HG03039 (cell line): ENCODE measurements around the gene RBPJ.
"Not testable (repeated sequence)": the region's sequence is repeated elsewhere in the genome, so short reads cannot be mapped to it uniquely, and the experiment has no call there.

ENCODE experiments used
- ATAC-seq: cut with Tn5 transposase; IDR thresholded peaks from one replicate; pipeline ENCODE4 v1.9.1; 2021; ENCODE audit warnings: mild to moderate bottlenecking, moderate library complexity; ENCODE audit not compliant: unreplicated experiment

The RBPJ gene

DNA sequence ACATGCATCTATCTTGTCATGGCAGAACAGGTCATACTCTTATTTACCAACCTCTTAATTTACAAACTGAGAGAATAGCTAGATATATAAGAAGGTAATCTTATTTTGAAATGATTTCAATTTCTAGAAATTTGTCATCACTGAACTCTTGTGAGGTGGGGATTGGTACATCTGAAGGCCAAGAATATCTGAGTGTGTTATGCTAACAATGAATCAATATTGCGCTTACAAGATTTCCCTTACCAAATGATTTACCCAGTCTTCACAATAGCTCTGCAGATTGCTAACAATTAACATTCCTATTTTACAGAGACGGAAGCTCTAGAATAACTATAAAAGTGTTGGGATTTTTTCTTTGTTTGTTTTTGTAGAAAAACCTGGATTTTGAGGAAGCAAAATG lies 48.3 kb downstream of the RBPJ start:
- ATAC-seq, result no peak

DNA sequence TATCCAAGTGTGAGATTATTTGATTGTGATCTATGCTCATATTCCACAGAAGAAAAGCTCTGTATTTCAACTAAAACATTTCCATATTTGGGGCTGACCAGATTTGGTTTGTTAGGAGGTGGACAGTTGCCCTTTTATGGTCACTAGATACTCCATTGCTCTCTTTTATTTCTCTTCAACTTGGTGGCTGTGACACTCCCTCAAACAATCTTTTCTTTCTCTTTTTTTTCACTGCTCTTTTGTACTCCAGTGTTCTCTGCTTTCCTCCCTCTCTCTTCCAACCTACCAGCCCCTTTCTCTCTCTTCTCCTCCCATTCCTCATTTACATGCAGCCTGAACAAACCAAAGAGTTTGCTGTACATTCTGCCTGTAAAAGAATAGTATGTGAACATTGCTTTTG lies 48.8 kb downstream of the RBPJ start:
- no peak for ATAC-seq

DNA sequence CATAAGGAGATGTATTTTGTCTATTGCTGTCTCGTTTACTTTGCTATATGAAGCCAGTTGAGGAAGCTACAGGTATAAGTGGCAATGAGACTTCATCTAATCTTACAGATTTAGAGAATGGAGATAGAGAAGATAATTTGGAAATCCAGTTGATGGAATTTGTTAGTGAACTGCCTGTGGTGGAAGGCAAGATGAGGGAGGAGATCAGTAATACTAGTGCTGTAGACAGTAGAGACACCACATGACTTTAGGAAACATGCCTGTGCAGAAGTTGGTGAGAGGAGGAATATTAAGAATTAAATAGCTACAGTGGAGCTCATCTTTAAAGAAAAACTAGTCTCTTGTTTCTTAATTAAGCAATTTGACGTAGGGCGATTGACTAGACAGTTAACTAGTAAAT lies 51.3 kb downstream of the RBPJ start:
- ATAC-seq, result no peak

DNA sequence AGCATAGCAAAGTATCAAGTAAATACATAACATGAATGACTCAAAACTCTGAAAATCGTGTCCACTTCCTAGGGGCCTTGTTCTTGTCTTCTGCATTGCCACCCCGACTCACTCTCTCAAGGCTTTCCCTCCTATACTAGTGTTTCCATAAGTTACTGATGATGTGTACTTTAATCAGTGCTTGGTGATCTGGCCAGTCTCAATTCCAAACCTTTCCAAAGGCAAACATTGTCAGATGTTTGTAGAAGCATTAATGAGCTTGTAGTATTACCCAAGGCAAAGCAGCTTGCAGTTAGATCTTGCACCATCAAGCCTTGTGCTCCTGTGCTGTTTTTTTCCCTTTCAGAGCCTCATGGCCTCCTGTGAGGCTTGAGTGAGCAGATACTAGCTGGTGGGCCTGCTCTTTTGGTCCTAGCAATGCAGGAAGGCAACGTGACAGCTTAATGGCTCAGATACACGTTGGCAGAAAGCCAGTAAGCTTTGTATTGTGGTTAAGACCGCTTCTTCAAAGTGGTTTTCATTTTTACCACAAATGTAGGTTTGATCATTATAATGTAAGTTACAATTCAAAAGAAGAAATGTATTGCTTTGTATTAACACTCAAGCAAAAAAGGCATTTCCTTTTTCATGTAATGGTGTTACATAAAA lies 51.8 kb downstream of the RBPJ start:
- ATAC-seq, result no peak

DNA sequence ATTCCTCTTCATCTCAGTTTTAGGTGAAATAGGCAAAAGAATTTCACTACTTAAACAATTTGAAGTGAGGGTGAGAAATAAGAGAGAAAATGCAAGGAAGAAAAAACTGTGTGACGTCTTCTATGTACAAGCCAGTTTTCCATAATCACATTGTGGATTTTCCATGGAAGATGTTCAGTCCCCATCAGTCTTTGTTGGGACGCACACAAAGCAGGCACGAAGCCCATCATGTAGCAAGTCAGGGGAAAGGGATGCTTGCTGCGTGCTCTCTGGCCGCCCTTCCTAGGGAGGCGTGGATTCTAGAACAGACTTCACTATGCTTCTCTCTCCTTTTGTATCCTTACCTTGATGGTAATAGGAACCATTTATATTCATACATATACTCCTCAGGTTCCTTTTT lies 54.7 kb downstream of the RBPJ start:
- ATAC-seq, result no peak

DNA sequence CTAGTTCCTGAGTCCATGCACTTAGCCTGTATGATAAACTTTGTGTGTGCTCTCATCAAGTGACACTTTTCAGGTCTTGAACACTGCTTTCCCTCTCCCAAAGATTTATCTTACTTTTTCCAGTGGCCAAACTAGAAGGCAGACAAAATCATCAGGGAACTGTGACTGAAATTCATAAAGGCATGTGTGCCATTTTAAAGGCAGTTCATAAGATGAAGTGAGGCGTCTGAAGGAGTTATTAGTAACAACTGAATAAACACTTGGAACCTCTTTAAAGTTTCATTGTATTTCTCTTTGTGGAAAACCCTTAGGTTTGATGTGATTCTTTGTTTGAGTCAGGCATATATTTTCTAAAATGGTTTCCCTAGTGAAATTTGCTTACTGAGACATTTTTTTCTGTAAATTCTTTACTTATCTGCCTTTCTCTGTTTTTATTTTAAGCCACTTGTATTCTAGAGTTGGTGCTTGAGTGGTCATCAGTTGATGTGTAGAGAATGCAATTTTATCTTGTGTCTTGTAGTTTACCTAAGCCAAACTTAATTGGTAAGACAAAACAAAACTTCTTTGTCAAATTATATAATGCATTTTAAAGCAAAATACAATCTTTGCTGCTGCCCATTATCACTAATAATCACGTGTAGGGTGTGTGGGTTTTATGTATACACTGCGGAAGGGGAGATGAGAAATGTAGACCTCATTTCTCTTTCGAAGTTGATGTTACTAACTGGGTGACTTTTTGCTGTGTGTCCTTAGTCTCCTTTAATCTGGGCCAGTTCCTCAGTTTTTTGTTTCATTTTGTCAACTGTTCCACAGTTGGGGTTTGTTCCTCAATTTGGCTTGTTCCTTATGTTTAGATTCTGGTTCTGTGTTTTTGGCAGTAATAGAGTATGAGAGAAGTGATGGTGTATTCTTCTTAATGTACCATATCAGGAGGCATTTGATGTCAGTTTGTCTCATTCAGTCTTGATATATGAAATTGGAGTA lies 56.8 kb downstream of the RBPJ start:
- no peak for ATAC-seq

DNA sequence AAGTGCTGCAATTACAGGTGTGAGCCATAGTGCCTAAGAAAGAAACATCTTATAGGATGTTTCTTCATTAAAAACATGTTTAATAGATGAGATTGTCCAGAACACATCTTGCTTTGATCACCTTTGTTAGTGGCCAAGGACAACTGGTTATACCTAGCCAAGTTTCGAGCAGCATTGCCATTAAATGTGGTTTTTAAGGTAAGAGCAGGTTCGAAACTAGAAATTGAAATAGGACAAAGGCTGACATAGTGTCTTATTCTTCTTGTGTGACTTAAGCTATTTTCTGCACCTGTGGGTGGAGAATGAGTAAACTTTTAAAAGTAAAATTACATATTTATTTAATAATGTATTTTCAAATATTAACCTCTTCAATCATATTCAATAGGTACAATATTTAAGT lies 59.0 kb downstream of the RBPJ start:
- no peak for ATAC-seq

DNA sequence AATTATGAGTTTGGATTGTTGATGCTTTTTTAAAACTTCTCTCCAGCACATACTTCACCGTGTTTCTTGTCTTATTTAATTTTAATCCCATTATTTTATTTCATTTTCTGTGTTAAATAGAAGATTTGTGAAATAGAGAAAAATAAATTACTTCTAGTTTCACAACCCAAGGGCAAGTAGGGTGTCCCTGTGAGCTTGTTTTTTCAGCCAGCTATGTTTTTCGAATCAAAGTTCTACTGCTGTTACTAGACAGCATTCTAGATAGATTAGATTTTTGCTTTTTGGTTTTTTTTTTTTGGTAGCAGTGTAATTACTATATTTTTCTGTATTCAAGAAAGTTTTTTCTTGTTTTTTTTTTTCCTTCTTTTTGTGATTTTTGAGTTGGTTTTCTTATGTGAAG lies 59.9 kb downstream of the RBPJ start:
- no peak for ATAC-seq

DNA sequence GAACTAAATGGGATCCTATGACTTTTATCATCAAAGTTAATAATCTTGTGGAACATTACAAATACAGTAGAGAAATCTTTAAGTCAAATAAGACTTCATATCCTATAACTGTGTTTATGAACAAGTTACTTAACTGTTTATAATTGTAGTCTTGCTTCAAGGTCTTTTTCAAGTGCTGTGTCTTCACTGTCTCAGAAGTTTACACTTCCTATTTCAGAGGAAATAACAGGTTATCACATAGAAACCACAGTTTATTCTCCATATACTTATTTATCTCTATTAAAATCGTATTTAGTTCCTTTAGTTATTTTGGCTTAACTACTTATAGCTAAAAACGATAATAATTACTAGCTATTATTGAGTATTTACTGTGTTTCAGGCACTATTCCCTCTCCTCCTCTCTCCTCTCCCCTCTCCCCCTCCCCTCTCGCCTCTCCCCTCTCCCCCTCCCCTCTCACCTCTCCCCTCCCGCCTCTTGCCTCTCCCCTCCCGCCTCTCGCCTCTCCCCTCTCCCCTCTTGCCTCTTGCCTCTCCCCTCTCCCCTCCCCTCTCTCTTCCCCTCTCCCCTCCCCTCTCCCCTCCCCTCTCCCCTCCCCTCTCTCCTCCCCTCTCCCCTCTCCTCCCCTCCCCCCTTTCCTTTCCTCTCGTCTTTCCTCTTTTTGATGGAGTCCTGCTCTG lies 63.7 kb downstream of the RBPJ start:
- no peak for ATAC-seq

DNA sequence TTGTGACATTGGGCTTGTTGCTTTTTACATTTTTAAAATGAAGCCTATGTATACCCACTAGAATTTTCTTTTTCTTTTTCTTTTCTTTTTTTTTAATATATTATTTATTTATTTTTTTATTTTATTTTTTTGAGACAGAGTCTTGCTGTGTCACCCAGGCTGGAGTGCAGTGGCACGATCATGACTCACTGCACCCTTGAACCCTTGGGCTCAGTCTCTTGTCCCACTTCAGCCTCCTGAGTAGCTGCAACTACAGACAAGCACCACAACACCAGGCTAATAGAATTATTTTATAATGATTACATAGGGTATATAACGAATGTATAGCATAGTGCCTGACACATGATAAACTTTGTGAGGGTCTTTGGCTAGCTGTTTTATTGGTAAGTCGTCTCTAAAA lies 64.9 kb downstream of the RBPJ start:
- no peak for ATAC-seq

DNA sequence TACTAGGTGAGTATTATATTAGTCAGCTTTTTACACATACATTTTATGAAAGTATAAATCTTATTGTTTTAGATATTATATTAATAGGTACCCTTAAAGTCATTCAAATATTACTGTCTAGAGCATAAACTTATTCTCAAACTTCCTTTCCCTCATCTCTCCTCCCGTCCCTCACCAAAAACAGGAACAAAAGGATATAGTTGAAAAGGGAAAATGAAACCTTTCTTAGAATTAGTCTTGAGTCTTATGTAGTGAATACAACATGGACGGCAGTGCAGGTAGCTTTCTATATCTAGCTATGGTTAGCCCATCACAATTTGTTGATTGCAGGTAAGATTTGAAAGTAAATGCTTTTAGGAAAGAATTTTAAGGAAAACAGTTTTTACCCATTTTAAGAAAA lies 65.6 kb downstream of the RBPJ start:
- ATAC-seq, result no peak

DNA sequence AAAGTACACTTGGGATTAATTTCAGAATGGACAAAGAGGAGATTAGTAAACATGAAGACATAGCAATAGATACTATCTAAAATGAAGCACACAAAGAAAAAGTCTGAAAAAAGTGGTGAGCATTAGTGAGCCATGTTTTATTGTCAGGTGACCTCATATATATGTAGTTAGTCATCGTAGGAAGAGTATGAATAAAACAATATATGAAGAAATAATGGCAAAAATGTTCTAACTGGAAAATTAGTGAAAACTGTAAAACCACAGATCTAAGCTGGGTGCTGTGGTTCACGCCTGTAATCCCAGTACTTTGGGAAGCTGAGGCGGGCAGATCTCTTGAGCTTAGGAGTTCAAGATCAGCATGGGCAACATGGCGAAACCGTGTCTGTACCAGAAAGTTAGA lies 67.9 kb downstream of the RBPJ start:
- ATAC-seq, result no peak

DNA sequence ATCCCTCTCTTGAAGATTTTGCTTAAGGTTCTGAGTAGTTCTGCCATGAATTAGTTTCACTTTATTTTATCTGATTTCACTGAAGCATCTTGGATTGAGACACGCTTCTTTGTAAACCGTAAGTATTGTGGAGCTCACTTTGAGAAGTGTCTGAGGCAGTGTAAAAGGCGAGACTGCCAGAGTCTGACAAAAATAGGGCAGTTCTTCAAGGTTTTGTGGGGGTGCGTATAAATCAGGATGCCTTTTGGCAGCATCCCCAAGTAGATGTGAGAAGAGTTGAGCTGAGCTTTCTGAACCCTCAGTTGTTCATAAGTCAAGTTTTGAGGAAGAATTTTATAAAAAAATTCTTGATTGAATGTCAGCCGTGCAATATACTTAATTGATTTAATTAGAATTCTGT lies 76.3 kb downstream of the RBPJ start:
- ATAC-seq, result no peak

DNA sequence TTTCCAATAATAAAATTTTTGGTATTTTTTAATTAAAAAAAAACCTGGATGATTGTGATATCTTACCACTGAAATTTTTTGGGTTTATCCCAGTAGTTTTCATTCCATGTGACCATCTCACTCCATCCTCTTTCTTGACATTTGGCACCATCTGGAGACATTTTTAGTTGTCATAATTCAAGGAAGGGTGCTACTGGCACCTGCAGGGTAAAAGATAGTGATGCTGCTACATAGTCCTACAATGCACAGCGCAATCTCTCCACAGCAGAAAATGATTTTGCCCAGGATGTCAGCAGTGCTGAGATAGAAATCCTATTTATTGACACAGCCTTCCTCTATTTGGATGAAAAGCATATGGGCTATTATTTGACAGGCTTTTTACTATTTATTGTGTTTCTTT lies 79.3 kb downstream of the RBPJ start:
- no peak for ATAC-seq

DNA sequence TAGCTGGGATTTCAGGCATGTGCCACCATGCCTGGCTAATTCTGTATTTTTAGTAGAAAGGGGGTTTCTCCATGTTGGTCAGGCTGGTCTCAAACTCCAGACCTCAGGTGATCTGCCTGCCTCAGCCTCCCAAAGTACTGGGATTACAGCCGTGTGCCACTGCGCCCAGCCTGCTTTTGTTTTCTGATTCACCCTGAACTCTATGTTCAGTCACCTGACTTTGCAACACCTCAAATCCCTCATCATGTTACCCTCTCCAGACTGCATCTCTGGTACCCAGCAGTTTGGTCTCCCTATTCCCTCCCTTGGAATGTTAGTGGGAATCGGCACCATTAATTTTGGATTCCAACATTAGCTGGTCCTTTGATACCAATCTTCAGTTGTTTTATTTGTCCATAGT lies 81.2 kb downstream of the RBPJ start:
- ATAC-seq, result not testable (repeated sequence)

DNA sequence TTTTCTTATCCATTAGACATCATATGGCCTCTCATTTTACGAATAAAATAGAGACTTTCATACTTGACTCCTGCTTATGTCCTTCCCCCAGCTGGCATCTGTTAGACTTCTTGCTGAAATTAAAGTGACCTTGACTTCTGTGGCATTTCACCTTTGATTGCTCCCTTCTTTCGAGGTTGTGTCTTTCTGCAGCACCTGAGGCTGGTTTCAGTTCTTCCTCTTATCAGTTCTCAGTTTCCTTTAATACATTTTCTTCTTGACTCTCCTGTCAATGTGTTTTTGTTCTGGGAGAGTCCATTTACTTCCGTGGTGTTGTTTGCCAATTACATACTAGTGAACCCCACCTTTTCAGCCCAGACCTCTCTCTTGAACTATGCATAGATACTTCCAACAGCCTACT lies 81.6 kb downstream of the RBPJ start:
- no peak for ATAC-seq

DNA sequence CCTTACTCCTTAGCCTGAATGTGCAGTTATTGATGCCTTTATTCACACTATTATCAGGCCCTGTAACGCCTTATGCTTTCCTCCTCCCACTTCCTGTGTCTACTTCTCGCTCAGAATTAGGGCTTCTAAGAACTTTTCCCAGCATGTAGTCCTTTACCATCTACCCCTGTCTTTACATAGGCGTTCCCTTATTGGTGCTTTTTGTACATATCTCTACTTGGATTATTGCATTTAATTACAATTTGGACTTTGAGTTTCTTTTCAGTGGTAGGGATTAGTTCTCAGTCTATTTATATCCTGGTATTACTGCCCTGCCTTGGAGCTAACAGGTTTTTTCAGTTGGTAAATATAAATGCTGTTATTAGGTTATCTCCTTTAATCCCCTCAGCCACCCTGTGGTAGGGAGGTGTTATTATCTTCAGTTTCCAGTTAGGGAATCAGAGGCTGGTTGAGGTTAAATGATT lies 84.0 kb downstream of the RBPJ start:
- ATAC-seq, result no peak

DNA sequence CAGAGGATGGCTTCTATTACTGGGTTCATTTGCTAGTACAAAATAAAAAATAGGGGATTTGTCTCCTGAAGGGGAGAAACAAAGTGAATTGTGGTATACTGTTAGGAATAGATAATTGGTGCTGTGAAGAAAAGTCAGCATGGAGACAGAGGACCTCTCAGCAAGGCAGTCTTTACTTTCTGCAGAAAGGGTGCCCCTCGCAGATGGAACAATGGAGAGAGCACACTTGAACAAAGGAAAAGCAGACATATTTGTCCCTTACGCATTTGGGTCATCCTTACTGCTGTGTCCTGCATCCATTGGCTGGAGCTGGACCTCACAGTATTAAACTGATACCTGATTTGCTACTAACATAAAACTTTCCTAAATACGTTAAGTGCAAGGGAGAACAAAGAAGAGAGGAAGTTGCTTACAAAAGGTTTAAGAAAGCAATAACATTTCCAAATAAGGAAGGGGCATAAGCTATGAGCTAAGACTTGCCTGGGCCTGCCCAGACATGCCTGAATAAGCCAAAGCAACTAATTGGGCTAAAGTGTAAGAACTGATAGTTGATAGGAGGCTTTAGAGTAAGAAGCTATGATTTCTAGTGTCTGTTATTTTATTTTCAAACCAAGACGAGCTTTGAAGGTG lies 85.6 kb downstream of the RBPJ start:
- ATAC-seq, result no peak

DNA sequence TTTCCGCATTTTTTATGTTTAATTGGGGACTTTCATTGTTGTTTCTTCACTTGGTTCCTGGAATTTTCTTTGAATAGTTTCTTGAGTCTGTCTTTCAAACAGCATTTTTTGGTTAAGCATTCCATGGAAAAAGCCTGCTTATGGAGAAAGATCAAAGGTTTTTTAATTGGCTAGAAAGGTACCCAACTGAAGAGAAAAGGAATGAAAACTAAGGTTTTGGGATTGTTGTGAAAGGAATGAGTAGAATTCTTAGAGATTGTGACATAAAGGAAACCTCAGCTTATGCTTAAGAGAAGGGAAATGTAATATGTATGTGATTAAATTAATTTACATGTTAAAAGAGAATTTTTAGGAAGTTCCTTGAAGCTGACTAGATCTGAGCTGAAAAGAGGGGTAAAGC lies 86.7 kb downstream of the RBPJ start:
- ATAC-seq, result no peak

DNA sequence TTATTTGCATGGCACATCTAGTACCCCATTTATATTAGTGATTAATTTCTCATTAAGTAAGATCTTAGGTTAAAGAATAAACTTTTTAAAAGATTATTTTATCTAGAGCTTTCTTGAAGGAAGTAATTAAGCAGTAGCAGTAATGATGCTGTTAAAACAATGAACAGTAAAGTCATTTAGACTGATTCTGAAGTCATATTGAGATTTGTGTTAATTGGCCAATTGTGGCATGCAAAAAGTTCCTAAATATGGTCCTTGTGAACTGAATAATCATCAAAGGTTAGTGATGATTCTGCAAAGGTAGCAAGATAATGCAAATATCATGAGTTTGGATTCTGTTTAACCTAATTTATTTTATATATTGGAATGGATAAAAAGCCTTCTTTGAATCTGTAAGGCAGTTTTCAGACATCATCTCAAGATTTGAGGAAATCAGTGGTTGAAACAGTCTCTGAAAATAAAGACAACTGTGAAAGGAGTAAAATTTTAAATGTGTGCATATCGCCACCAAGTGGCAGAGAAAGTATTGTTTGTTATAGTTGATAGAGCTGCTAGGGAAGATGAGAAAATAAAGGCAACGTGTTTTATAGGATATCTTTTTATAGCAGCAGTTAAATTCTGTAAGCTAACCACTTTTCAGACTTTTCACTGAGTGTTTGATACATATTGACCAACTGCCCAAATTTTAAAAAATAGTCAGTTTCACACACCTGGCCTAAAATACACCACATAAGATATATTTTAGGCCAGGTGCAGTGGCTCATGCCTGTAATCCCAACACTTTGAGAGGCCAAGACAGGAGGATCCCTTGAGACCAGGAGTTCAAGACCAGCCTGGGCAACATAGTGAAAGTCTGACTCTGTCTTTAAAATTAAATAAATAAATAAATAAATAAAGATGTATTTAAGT lies 89.8 kb downstream of the RBPJ start:
- no peak for ATAC-seq
